Mucosa of descending colon (tissue), 3 donors: Measurements from ENCODE around the gene LLGL2. TPM values are rescaled to one million over a fixed set of nuclear protein-coding genes. Genes with fewer than 3 reads are reported as not detected.
"Not testable (repeated sequence)": the region's sequence is repeated elsewhere in the genome, so short reads cannot be mapped to it uniquely, and the experiment has no call there.

Experiments
- ATAC-seq: fragments of 200-7000 bp; cut with Tn5 transposase; one replicate; pipeline ENCODE4 v1.9.1; 2020; ENCODE audit warnings: mild to moderate bottlenecking, moderate library complexity
- DNase-seq, 3 donors: peaks; one replicate each; pipeline ENCODE4 v3.0.0-alpha.2; 2020
- H3K36me3 ChIP-seq: fragments of 200-600 bp; one replicate; pipeline ENCODE4 v1.8.0; 2021; ENCODE audit warnings: low read depth, mild to moderate bottlenecking
- H3K4me1 ChIP-seq: fragments of 200-600 bp; one replicate; pipeline ENCODE4 v1.8.0; 2021; ENCODE audit warnings: low read depth, mild to moderate bottlenecking
- H3K4me3 ChIP-seq: fragments of 200-600 bp; one replicate; pipeline ENCODE4 v1.8.0; 2021; ENCODE audit warnings: mild to moderate bottlenecking
- H3K9me3 ChIP-seq: fragments of 200-600 bp; one replicate; pipeline ENCODE4 v1.8.0; 2021; ENCODE audit warnings: mild to moderate bottlenecking
- CTCF ChIP-seq: fragments of 200-600 bp; IDR thresholded peaks from one replicate; pipeline ENCODE4 v1.8.0; 2022; ENCODE audit warnings: antibody characterized with exemption, mild to moderate bottlenecking
- intact Hi-C, 2 donors: fragments of 100-400 bp; cut with DNase I in 1 of 2; cut with micrococcal nuclease in 1 of 2; formaldehyde crosslinking; loops; one replicate each; pipeline versions ENCODE4 v1.11.0 to v1.11.1; 2022; cut with DNase I, micrococcal nuclease
- total RNA-seq, 3 donors: library from RNA; stranded (reverse); fragmentation: NEBNext Ultra II Directional in 2 of 3; extraction: Animal tissue kit (Norgen Biotek cat#: 25700) in 2 of 3; gene quantifications; one replicate each; pipeline versions ENCODE4 v1.2.1 to v1.2.4, GENCODE V29; 2021 to 2023
- donor health status: DM: no; HTN: no; CAD: no; lungs with moderate emphysema.
- donor health status: DM: no; HTN: no; CAD: no.
- donor health status: DM: no; HTN: yes; CAD: no.

The LLGL2 gene
- total RNA-seq, 3 donors from 2014 or later, result 269 to 590 (median 405) TPM

- intact Hi-C loops, result loop anchor here (2.0 to 10.0 kb wide), 2 partner anchors 87 to 91 kb away; no protein-coding TSS in a partner anchor
- Histone ChIP-seq H3K9me3 (no peaks in the 10 kb centered on the region), H3K4me1 (peaks cover 30% of the 10 kb centered on the region), H3K4me3 (peak within 1 kb of the TSS; percentile 94), H3K36me3 (no peaks in the 10 kb centered on the region)
- peak; percentile 86 for ATAC-seq
- TF ChIP-seq CTCF, result no peak
- DNase-seq, result peak; percentile 97 to 98 (median 98)
Measured at GRCh38 chr17:75516255-75516618, 9.3 kb upstream of the LLGL2 start, which contains the start of gene TSEN54. Gene TSEN54, plus strand, starts transcription at chr17:75516528. Its CDS starts 33 bp downstream, at chr17:75516561.

GRCh38 chr17:75516619-75517296, 8.7 kb upstream of the LLGL2 start:
- no peaks in the 10 kb centered on the region for H3K9me3 ChIP-seq
- peak overlapping the region; percentile 94 for H3K4me3 ChIP-seq
- TF ChIP-seq CTCF, result no peak
- intact Hi-C loops, result loop anchor here (2.0 to 10.0 kb wide), 2 partner anchors 88 to 92 kb away; no protein-coding TSS in a partner anchor
- peak; percentile 59 to 74 (median 72) for DNase-seq
- H3K4me1 ChIP-seq, result peaks cover 28% of the 10 kb centered on the region
- H3K36me3 ChIP-seq, result no peaks in the 10 kb centered on the region
- peak; percentile 1 for ATAC-seq

GRCh38 chr17:75517297-75517865, 8.1 kb upstream of the LLGL2 start:
- peak; percentile 70 to 78 (median 71) for DNase-seq

GRCh38 chr17:75518201-75518600, 7.3 kb upstream of the LLGL2 start:
- ATAC-seq (no peak), DNase-seq (no peak)
- peaks cover under 1% of the 10 kb centered on the region for H3K36me3 ChIP-seq
- no peaks in the 10 kb centered on the region for H3K9me3 ChIP-seq
- intact Hi-C loops, result loop anchor here in 1 of 2 donors (10.0 kb wide), 1 partner anchor 93 kb away; no protein-coding TSS in a partner anchor
- H3K4me3 ChIP-seq, result no peak overlapping the region
- peaks cover 23% of the 10 kb centered on the region for H3K4me1 ChIP-seq
- TF ChIP-seq CTCF, result no peak

More at GRCh38 chr17:75517297-75517865, 8.1 kb upstream of the LLGL2 start:
- ATAC-seq, result peak; percentile 8
- Histone ChIP-seq H3K36me3 (no peaks in the 10 kb centered on the region), H3K4me1 (peaks cover 25% of the 10 kb centered on the region), H3K9me3 (no peaks in the 10 kb centered on the region), H3K4me3 (peak overlapping the region; percentile 94)
- intact Hi-C loops, result loop anchor here (2.0 to 10.0 kb wide), 2 partner anchors 89 to 93 kb away; no protein-coding TSS in a partner anchor
- no peak for TF ChIP-seq CTCF

- DNase-seq (no peak), ATAC-seq (no peak)
- Histone ChIP-seq H3K9me3 (no peaks in the 10 kb centered on the region), H3K4me1 (peaks cover 17% of the 10 kb centered on the region), H3K36me3 (peaks cover 3% of the 10 kb centered on the region), H3K4me3 (no peak overlapping the region)
- no peak for TF ChIP-seq CTCF
- intact Hi-C loops, result loop anchor here in 1 of 2 donors (10.0 kb wide), 1 partner anchor 94 kb away; no protein-coding TSS in a partner anchor
Measured at GRCh38 chr17:75518983-75519537, 6.4 kb upstream of the LLGL2 start.

GRCh38 chr17:75520413-75520812, 5.1 kb upstream of the LLGL2 start:
- ATAC-seq, intact Hi-C loops, DNase-seq, H3K36me3 ChIP-seq, H3K4me3 ChIP-seq, H3K9me3 ChIP-seq: not testable (repeated sequence)
- H3K4me1 ChIP-seq, result peaks cover 14% of the 10 kb centered on the region
